HG03460 (cell line): Measurements from ENCODE around the gene TMEM218.

Experiments
- ATAC-seq: cut with Tn5 transposase; IDR thresholded peaks from one replicate; pipeline ENCODE4 v1.9.1; 2021; ENCODE audit not compliant: unreplicated experiment

Gene TMEM218

GRCh38 chr11:125076378-125076945 is 35.0 kb downstream of the TMEM218 start:
- ATAC-seq, result no peak

GRCh38 chr11:125075900-125076317 is 35.5 kb downstream of the TMEM218 start:
- no peak for ATAC-seq

GRCh38 chr11:125075242-125075625 is 36.2 kb downstream of the TMEM218 start:
- ATAC-seq, result no peak

GRCh38 chr11:125074511-125075241 is 36.8 kb downstream of the TMEM218 start:
- ATAC-seq, result no peak

- no peak for ATAC-seq
Measured at GRCh38 chr11:125073616-125074483, 37.6 kb downstream of the TMEM218 start.

- ATAC-seq, result no peak
Measured at GRCh38 chr11:125072961-125073590, 38.4 kb downstream of the TMEM218 start.

GRCh38 chr11:125072218-125072960 is 39.0 kb downstream of the TMEM218 start:
- peak; percentile 73 for ATAC-seq

- no peak for ATAC-seq
Measured at GRCh38 chr11:125071846-125072217, 39.6 kb downstream of the TMEM218 start.

- no peak for ATAC-seq
Measured at GRCh38 chr11:125071435-125071834, 40.0 kb downstream of the TMEM218 start.

GRCh38 chr11:125070699-125071254 is 40.6 kb downstream of the TMEM218 start:
- peak; percentile 62 for ATAC-seq

- ATAC-seq, result no peak
Measured at GRCh38 chr11:125069796-125070195, 41.6 kb downstream of the TMEM218 start.

GRCh38 chr11:125069008-125069407 is 42.4 kb downstream of the TMEM218 start:
- no peak for ATAC-seq

- no peak for ATAC-seq
Measured at GRCh38 chr11:125068368-125068767, 43.1 kb downstream of the TMEM218 start.

- ATAC-seq, result no peak
Measured at GRCh38 chr11:125064070-125064469, 47.4 kb downstream of the TMEM218 start.

GRCh38 chr11:125063429-125064043 is 47.9 kb downstream of the TMEM218 start:
- peak; percentile 19 for ATAC-seq

GRCh38 chr11:125062931-125063428 is 48.4 kb downstream of the TMEM218 start, which contains the start of gene SLC37A2:
TSS of gene SLC37A2 (plus strand) at chr11:125063305. CDS start at chr11:125063368, 63 bp downstream.
- peak; percentile 88 for ATAC-seq

- peak; percentile 2 for ATAC-seq
Measured at GRCh38 chr11:125062218-125062930, 49.1 kb downstream of the TMEM218 start.

GRCh38 chr11:125061281-125061680 is 50.1 kb downstream of the TMEM218 start:
- ATAC-seq, result no peak

- no peak for ATAC-seq
Measured at GRCh38 chr11:125057693-125058016, 53.8 kb downstream of the TMEM218 start.
